GM19193 (cell line): Measurements from ENCODE around the gene ANTKMT.

Experiments used
- POLR2A ChIP-seq: IDR thresholded peaks from 4 replicates; pipeline ENCODE4 v1.6.1; 2011; ENCODE audit not compliant: insufficient read depth, insufficient read length; ENCODE audit errors: extremely low read depth

ANTKMT gene

GRCh38 chr16:704552-705380, 16.2 kb upstream of the ANTKMT start:
- TF ChIP-seq POLR2A: no peak

- TF ChIP-seq POLR2A: no peak
These were observed 15.3 kb upstream of the ANTKMT start, which contains the start of gene FBXL16 for GRCh38 chr16:705431-706188. Gene FBXL16 (minus strand): TSS chr16:705801. CDS start chr16:697405, 8,396 bp downstream.

- TF ChIP-seq POLR2A: no peak
These were observed 14.5 kb upstream of the ANTKMT start for GRCh38 chr16:706189-707061.

GRCh38 chr16:707062-707538, 13.8 kb upstream of the ANTKMT start:
- TF ChIP-seq POLR2A: no peak

DNA sequence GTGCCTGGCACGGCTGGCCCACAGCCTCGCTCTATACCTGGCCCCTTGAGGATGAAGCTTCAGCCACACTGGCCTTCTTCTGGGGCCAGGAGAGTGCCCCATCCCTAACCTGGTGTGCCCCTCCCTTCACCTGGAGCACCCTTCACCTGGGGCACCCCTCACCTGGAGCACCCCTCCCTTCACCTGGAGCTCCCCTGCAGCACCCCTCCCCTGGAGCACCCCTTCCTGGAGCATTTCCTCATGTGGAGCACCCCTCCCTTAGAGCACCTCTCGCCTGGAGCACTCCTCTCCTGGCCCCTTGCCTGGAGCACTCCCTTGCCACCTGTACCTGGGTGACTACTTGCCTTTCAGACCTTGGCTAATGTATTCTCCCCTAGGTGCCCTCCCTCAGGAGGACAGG, 12.9 kb upstream of the ANTKMT start:
- no peak for TF ChIP-seq POLR2A

GRCh38 chr16:708959-709358, 12.0 kb upstream of the ANTKMT start:
- TF ChIP-seq POLR2A: no peak

GRCh38 chr16:709566-710499, 11.1 kb upstream of the ANTKMT start:
- TF ChIP-seq POLR2A: no peak

- TF ChIP-seq POLR2A: no peak
These were observed 10.4 kb upstream of the ANTKMT start for GRCh38 chr16:710500-711075.

DNA sequence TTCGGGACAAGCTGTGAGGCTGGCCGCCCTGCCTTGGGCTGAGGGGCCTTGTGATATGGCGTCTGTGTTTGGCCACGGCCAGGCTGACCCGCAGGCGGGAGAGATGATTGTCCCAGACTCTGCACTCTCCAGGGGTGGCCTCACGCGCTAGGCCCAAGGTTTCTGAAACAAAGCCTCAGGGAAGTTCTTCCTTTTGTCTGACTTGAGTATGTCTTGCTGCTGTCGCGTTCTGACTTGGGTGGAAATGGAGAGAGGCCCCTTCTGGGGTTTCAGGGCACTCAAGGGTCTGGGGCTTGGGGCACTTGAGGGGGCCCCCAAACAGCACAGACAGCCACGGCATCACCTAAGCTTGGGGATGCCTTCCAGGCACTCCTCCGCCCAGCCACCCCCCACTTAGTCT, 9.9 kb upstream of the ANTKMT start:
- TF ChIP-seq POLR2A: no peak

- TF ChIP-seq POLR2A: no peak
These were observed 9.2 kb upstream of the ANTKMT start for GRCh38 chr16:711548-712320.

DNA sequence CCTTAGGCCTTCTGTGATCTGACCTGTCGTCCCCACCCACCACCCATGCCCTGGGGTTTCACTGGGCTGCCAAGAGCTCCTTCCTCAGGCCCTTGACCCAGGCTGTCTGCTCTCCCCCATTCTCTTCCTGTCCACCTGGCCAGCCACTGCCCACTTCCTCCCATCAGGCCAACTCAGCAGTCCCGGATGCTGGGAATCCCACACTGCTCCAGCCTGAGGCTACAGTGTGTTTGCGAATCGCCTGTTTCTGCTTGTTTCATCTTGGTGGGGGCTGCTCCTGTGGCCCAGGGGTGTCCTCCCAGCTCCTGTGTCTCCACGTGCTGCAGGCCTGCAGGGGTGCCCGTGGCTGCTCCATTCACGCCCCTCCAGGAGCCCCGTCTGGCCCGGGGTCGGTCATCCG, 6.9 kb upstream of the ANTKMT start:
- no peak for TF ChIP-seq POLR2A

DNA sequence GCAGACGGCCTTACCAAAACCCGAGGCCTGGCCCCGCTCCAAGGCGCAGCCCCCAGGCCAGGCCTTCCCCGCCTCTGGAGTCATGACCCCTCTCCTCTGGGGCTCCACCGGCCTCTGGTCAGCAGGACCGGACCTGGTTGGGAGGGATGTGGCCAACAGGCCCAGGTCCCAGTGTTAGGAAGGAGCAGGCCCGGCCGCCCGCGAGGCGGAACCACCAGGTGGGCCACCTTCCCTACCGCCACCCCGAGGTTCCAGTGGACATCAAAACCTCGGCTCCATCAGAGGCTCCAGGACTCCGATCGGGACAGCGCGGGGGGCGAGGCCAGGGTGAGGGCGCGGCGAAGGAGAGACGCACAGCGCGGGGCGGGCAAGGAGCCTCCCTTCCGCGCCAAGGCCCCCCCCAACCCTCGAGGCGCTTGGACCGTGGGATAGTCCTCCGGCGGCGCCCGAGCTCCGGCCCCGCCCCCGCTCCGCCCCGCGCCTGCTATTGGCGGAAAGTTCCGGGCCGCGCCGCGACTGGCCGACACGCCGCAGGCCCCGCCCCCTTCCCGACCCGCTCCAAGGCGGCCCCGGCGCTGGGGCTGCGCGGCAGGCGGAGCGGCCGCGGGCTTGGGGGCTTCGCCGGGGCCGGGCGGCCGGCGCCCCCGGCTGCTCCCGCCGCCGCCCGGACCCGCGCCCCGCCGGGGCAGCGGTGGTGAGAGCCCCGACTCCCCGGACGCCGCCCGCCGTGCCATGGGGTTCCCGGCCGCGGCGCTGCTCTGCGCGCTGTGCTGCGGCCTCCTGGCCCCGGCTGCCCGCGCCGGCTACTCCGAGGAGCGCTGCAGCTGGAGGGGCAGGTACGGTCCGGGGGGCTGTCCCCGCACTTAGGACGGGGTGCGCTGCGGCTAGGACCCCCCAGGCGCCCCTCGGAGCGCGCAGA, 6.1 kb upstream of the ANTKMT start, which contains the start of gene METRN:
TSS of gene METRN (plus strand) at position 561 of the 919 bp plus-strand sequence. CDS start at position 733, 172 bp downstream.
- no peak for TF ChIP-seq POLR2A
